HG03060 (cell line): Measurements from ENCODE around the gene CHD5.
A peak's percentile ranks its signal among the peaks of the same experiment; 100 is the strongest.

Experiments
- ATAC-seq: cut with Tn5 transposase; IDR thresholded peaks from one replicate; pipeline ENCODE4 v1.9.1; 2021; ENCODE audit warnings: low read depth, moderate number of reproducible peaks; ENCODE audit not compliant: unreplicated experiment

CHD5 gene

DNA sequence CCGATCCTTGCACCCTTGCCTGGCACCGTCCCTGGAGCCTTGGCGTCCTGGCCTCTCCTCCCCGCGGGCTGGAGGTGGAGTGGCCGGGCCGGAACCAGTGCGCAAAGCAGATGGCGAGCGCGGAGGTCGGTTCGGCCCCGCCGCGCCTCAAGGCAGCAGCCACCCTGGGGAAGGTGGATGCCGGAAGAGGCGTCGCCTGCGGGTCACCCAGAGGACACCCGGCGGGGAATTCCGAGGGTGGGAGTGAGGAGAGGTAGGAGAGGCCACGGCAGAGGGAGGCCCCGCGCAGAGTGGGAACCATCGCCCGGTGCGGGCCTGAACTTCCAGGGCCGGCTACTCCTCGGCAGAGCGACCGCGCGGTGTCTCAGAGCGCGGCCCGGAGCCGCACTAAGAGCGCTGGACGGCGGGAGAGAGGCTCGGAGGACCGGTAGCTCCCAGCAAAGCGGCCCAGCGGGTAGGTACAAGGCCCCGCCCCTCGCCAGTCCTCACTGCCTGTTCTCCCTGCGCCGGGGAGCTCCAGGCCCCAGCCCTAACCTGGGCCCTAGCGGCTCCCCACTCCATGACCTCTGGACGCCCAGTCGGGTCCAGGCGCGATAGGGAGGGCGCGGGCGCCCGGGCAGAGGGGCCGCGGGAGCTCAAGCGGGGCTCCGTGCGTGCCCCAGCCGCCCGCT, 25.9 kb upstream of the CHD5 start, which contains the start of gene RNF207:
TSS of gene RNF207 (plus strand) at position 271 of the 671 bp plus-strand sequence. CDS start 417 bp downstream, outside the sequence.
- no peak for ATAC-seq

DNA sequence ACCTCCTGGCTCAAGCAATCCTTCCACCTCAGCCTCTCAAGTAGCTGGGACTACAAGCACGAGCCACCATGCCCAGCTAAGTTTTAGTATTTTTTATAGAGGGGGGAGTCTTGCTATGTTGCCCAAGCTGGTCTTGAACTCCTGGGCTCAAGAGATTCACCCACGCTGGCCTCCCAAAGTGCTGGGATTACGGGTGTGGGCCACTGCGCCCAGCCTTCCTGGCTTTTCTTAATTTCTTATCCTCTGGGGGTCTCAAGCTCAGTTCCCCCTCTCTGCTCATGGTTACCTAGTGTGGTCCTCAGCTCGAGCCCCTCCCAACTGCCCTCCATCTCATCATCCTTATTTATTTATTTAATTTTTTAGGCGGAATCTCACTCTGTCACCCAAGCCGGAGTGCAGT, 22.1 kb upstream of the CHD5 start:
- ATAC-seq: no peak

DNA sequence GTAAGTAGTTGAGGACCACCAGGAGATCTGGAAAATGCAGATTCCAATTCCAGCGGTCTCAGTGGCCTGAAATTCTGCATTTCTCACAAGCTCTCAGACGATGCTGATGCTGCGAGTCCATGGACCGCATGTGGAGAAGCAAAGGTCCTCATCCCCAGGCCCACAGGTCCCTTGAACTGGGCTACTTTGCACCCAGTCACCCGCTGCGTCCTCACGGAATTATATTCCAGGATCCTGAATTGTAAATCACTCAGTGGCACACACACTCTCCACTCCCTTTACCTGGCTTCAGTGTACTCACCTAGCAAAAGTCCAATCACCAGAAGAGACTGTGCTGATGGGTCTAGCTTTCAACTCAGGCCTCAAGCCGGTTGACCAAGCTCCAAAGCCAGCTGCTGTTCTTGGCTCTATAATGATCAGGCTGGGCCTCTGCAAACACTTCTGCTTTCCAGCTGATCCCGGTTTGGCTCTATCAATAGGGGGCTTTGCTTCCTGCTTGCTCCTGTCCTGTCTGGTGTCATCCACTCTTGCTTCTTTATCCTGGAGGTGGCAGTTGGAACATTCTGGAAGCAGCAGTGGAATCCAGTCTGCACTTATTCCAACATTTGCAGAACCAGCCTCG, 20.2 kb upstream of the CHD5 start:
- ATAC-seq: no peak

DNA sequence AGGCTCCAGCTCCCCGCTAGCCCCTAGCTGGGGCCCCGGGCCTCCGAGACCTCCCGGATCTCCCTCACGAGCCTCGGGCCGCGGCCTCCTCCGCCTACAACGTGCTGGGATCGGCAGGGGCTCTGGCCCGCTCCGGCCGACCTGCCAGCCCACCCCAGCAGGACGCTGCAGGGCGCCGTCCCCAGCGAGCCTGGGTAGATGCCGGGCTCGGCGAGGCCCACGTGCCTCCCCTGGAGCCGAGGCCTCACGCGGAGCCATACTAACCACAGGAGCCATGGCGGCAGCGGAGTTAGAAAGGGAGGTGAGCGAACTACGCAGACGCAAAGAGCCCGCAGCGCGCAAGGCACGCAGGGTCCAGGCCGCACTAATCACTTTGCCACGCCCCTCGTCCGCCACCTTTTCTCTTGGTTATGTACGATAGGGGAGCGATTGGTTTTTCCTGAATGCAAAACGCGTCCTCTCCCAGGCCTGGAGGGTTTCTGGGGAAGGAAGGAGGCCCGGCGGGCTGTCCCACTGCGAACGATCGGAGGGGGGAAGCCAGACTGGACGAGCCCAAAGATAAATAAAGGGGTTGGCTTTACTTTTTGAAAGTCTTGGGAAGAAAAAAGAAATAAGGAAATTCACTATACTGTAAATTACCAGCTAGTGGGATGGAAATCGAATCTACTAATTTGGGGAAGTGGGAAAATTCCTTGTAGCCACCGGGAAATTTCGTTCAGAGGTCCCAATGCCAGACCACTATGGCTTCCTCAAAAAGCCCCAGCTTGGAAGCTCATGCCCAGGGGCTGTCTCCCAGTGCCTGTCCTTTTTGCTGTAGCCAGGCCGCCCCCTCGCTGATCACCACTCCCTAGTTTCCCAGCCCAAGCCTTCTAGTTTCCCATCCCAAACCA, 19.4 kb upstream of the CHD5 start, which contains the start of gene RPL22:
TSS of gene RPL22 (minus strand) at position 298 of the 890 bp plus-strand sequence. CDS start at position 276, 22 bp downstream.
- peak; percentile 94 for ATAC-seq

DNA sequence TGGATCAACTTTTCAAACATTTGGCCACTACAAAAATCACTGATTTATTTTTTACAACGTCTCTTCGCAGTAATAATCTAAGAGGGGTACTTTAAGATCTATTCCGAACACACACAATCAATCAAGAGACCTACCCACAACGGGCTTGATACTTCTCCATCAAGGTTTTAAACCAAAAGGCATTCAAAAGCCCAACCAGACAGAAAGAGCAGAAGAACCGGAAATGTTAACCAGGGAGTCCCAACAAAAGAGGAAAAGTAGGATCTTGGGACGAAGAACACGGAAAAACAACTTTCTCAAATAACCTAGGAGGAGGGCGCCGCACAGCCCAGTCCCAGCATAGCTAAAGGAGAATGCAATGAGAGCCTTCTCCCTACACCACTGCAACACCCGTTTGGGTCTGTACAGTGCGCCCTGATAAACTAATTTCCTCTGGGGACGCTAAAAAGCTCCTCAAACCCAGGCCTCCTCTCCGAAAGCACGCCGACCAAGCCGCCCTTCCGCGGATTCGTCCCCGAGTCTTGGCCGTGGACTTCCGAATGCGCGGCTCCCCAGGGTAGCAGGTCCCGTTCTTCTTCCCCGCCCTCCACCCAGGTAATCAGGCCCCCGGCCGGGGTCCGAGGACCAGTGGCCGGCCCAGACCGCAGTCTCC, 18.7 kb upstream of the CHD5 start:
- ATAC-seq: no peak

GRCh38 chr1:6197746-6198427, 17.8 kb upstream of the CHD5 start:
- no peak for ATAC-seq

DNA sequence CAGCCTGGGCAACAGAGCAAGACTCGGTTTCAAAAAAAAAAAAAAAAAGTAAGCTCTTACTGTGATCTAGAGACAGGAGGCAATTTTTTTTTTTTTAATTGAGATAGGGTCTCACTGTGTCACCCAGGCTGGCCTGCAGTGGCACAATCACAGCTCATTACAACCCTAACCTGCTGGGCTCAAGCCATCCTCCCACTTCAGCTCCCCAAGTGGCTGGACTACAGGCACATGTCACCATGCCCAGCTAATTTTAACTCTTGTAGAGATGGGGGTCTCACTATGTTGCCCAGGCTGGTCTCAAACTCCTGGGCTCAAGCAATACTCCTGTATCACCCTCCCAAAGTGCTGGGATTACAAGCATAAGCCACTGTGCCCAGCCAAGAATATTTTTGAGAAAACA, 11.8 kb upstream of the CHD5 start:
- ATAC-seq: no peak

GRCh38 chr1:6188466-6188865, 8.3 kb upstream of the CHD5 start:
- no peak for ATAC-seq

- no peak for ATAC-seq
Observed at GRCh38 chr1:6185635-6186382, 5.7 kb upstream of the CHD5 start.

DNA sequence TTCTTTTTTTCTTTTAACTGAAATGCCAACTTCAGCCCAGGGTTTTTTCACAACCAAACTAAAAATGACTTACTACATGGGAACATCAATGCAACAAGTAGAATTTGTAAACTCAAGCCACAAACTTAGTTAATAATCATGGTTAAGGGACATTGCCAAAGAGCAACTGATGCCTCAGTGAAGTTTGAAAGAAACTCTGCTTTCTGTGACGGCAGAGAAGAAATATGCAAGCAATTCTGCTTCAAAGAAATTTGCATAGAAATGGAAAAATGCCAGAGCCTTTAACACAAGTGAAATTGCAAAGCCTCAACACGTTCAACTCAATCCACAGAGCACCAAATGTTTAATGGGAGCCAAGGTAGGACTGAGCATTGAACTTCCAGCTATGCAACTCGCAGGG, 5.0 kb upstream of the CHD5 start:
- no peak for ATAC-seq

- no peak for ATAC-seq
Observed at GRCh38 chr1:6184083-6184783, 4.1 kb upstream of the CHD5 start.

GRCh38 chr1:6183520-6183989, 3.4 kb upstream of the CHD5 start:
- ATAC-seq: no peak

DNA sequence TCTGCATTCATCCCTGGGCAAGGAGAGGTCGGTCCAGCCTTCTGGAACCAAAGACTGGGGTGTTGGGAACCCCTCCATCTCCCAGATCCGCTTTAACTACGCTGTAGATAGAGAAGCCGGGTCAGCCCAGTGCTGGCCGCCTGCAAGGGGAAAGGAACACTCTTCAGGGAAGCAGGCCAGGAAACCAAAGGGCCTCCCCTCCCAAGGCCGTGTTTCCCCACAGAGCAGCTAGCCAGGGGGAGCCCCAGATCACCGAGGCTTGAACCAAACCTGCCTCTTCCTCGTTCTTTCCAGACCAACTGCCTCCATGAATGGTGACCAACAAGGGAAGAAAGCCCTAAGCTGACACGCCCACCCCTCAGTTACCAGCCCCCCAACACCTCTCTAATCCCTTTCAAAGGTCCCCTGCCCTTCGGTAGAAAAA, 1.2 kb upstream of the CHD5 start:
- no peak for ATAC-seq

DNA sequence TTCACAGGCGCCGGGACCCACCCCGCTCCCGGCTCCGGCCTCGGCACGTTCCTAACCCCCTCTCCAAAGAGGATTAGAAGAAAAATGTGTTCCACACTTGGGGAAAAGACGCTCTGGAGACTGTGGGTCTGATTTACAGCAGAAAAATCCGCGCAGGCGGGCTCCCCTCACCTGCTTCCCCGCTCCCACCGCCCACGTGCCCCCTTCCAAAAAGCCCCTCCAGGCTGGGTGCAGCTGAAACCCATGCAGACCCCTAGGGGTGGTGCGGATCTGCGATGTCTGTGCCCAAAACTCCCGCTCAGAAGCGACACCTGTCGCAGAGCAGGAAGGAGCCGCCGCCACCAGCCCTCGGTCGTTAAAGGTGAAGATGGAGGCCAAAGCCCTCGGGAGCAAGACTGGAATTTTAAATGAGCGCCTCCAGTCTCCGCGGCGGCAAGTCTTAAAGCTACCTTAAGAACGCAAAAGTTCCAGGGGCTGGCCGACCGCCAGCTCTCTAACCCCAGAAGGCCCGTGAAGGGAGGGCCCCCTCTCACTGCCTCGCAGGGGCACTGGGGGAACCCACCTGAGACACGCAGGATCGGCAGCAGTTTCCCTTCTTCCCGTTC, 688 bp upstream of the CHD5 start:
- ATAC-seq: no peak

DNA sequence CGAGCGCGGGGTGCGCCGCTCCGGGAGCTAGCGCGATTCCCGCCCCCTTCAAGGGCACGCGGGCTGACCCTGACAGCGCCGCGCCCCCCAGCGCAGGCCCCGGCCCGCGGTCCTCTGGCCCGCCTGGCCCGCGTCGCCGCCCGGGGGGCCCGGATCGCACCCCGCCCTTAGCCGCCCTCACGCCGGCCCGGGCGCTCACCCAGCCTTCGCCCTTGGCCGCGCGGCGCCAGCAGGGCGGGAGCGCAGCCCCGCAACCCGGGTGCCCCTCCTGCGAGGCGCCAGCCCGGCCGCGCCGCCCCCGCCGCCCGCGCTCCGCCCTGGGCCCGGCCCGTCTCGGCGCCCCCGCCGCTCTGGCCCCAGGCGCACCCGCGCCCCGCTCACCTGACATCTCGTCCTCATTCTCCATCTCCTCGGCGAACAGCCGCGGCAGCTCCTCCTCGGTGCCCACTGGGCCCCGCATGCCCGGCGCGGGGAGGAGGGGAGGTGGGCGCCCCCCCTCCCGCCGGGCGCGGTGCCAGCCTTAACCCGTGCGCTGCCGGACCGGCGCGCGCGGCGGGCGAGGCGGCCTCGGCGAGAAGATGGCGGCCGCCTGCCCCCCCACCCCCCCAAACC, 451 bp downstream of the CHD5 start:
- ATAC-seq: no peak

GRCh38 chr1:6178751-6179563, 1.2 kb downstream of the CHD5 start:
- no peak for ATAC-seq
